NCI-H748 treated with DMSO at 0.1 percent for 48 hours (cell line): Measurements from ENCODE around the gene CACFD1.

Experiments
- DNase-seq: peaks from one replicate; lab custom pipeline; 2025; lab: John Stamatoyannopoulos, UW

CACFD1 gene

DNA sequence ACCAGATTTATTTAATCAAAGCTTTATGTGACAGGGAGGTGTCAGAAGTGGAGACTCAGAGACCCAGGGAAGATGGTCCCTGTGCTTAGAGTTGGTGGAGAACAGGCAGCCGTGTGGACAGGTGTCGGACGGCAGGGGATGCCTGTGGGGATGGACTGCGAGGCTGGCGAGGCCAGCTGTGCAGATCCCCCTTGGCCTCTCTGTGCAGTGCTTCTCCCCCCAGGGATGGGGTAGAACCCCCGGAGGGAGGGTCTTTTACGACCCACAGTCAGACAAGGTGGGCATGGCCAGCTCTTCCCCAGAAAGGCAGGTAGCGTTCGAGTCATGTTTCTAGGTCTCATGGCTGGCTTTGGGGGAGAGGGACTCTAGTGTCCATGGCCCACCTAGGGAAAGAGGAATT lies 23.8 kb downstream of the CACFD1 start:
- no peak for DNase-seq

DNA sequence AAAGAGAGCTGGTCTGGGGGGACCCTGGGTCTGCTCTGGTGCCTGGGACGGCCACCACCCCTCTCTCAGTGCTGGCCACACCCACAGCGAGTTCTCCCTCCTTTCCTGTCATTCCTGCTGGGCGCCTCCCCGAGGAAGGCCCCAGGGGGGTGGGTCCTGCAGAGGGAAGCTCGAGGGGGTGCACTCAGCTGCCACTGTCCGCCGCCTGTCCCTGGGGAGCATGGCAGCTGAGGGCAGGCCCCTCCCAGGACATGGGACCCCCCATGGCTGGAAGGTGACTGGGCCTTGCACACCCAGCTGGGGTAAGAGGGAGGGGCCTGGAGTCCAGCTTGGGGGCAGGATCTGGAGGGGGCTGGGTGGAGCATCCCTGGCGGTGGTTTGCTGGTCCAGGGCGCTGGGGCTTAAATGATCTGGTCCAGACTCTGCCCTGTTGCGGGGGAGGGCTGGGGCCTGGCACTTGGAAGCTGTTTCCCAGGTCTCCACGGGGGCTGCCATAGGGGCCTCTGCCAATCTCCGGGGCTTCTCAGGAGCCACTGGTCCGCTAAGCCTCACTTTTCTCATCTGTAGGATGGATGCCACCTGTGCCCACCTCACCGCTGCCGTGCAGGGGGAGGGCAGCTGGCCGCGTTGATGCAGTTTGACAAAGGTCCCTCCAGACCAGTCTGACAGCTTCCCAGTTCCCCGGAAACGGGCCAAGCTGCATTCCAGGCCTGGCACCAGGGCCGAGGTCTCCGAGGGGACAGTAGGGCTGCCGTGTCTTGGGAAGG lies 25.1 kb downstream of the CACFD1 start:
- no peak for DNase-seq

DNA sequence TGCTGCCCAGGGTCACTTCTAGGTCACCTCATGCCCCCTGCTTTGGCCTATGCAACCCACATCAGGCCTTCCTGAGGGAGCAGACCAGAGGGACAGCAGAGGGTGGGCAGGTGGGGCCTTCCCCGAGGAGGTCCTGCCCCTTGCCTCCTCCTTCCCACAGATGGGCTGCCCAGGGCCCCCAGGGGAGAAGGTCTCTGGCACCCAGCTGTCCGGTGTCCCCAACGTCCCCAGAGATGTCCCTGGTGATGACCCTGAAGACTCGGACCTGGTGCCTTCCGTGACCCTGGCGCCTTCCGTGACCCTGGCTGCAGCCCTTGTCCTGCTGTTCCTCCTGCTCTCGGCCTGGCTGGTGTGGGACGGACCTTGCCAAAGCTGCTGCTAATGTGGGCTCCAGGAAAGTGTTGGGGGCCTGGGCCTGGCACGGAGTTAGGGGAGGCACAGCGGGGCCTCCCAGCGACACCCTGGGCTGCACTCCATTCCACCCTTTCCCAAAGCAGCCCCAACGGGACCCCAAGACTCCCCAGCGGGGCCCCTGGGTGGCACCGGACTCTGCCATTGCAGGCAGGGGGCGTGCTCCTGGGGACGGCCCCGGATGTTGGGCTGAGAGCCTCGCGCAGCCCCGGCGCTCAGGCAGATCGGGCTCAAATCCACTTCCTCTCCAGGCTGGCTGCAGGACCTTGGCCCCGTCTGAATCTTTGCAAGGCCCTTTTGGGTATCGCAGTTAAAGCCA lies 25.9 kb downstream of the CACFD1 start:
- DNase-seq = no peak

DNA sequence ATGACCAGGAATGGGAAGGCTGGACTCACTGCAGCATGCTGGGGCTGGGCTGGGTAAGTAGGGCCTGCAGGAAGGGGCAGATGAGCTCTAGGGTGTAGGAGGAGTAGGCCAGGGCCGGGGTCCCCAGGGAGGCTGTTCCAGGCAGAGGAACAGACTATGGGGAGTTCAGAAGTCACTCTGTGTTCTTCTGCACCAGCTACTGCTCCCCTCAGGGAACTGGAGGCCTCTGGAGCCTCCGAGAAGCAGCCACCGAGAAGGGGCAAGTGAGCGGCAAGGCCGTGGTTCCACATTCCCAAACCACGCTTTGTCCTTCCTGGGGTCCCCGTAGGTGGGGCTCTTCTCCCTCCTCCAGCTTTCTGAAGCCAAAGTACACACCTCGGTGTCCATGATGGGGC lies 27.6 kb downstream of the CACFD1 start:
- no peak for DNase-seq

GRCh38 chr9:133488686-133489252 lies 29.0 kb downstream of the CACFD1 start:
- no peak for DNase-seq

DNA sequence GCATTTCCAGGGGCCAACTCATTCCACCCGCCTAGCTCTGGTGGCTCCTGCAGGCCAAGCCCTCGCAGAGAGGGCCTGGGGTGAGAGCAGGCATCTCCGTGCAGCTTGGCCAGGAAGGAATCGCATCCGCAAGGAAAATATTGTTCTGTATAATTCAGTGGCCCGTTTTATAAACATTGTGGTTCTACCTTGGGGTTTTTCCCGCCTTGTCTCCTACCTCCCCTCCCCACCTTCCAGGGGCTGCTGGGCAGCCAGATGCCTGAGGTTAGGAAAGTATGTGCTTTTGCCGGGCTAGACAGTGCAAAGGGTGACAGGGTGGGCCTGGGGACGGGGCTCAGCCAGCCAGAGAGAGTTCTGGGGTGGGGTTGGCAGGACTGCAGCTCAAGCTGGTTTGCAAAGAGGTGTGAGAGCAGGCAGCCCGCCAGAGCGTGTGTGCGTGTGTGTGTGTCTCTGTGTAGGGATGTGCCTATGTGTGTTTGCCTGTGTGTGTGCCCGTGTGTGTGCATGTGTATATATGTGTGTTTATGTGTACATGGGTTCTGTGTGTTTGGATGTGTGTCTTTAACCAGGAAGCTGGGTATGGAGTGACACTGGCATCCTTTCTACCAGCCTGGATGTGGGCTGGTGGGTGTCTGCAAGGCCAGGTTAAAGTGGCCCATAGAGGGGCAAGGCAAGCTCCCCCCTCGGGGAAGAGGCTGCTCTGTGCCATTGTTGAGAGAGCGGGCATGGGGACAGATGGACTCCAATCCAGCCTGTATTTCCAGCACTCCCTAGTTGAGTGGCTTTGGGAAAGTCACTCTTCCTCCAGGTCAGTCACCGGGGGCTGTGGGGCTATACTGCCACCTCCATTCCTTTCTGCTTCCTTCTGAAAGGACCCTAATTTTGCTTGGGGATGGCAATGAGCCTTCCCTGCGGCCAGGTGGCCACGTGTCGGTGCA lies 29.7 kb downstream of the CACFD1 start:
- DNase-seq = no peak

DNA sequence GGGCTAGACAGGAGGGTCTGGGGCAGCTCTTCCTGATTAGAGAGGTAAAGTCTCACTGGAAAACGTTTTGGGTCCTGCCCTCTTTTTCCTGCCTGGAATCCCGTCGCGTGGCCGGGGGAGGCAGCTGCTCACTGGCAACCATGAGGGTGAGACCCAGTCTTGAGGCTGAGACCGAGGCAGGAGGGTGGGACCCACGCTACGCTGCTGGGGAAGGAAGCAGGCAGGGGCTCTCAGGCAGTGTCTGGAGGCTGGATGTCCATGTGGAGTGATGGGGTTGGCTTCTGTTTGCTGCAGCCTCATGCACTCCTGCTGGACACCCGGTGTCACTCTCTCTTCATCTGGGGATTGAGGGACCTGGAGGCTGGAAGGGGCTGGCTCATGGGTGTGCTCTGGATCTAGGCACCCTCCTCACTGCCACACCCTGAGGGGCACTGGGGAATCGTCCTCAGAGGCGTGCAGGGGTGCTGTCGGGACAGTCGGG lies 30.5 kb downstream of the CACFD1 start:
- DNase-seq = no peak

GRCh38 chr9:133490865-133491655 lies 31.3 kb downstream of the CACFD1 start:
- no peak for DNase-seq

DNA sequence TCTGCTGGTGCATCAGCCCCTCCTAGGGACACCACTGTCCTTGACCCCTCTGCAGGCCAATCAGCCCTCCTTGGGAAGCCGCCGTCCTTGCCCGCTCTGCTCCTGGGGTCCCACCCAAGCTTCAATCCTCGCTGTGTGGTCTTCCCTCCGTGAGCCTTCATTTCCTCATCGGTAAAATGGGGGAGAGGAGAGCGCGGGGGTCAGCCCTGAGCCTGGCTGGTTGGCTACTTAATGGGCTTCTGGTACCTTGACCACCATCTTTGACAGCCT lies 31.8 kb downstream of the CACFD1 start:
- DNase-seq = no peak

GRCh38 chr9:133492061-133493021 lies 32.6 kb downstream of the CACFD1 start:
- DNase-seq = no peak

DNA sequence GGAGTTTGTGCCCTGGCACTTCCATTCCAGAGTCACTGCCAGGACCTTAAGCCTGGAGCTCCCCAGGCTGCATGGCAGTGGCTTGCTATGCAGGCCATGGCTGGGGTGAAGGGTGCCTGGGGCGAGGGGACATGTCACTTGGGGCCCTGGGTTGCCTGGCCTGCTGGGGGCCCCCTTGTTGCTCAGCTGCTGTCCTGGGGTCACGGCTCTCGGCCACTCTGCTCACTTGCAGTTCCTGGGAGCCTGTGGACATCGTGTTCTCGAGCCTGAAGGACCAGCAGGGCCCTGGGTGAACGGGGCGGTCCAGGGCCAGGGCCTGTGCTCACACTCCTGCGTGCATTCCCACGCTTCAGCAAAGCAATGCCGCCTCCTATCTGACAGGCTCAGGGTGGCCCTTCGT lies 33.6 kb downstream of the CACFD1 start:
- DNase-seq = no peak

DNA sequence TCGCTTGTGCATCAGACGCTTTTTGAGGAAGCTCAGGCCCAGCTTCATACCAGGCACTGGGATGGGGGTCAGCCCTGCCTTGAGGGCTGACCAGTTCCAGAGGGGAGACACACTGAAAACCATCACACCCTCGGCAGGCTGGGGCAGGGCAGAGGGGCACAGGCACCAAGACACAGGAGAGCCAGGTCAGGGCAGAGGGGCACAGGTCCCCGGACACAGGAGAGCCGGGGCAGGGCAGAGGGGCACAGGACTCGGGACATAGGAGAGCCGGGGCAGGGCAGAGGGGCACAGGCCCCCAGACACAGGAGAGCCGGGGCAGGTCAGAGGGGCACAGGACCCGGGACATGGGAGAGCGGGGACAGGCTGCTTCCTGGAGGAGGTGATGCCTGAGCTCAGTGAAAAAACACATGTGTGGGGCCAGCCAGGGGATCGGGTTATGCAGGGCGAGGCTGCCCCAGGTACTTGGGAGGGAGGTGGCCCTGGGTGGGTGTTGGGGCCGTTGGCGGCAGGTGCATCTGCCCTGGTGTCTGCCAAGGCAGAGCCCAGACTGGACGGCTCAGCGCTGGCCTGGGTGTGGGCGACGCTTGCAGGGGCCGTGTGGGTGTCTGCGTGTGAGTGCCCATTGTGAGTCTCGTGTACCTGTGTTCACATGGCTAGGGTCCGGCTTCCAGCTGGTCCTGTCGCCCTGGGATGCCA lies 34.2 kb downstream of the CACFD1 start:
- DNase-seq = no peak

DNA sequence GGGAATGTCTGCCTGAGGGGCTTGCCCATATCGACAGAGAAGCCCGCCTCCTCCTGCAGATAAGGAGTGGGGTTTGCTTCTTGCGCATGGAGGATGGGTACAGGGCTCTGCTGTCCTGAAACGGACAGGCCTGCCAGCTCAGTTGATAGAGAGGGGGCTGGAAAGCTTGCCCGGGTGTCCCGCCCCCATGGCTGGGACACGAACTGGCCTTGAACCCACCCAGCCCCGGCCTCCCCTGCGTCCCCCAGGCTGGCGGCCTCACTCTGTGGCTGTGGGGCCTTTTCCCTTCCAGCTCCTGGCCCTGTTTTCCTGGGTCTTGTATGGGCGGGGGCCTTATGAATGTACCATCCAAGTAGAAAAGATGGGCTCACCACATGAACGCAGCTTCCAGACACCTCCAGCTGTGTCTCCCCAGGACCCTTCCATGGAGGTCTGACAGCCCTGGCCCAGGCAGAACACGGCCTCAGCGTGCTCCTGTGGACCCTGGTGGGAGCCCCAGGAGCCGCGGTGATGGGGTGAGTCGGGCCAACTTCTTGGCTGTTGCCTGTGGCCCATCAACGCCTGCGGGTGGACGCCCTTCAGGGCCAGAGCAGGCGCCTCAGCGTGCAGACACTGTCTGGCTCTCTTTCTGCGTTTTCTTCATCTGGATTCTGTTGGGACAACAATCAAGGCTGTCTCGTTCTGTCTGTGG lies 35.0 kb downstream of the CACFD1 start:
- no peak for DNase-seq

DNA sequence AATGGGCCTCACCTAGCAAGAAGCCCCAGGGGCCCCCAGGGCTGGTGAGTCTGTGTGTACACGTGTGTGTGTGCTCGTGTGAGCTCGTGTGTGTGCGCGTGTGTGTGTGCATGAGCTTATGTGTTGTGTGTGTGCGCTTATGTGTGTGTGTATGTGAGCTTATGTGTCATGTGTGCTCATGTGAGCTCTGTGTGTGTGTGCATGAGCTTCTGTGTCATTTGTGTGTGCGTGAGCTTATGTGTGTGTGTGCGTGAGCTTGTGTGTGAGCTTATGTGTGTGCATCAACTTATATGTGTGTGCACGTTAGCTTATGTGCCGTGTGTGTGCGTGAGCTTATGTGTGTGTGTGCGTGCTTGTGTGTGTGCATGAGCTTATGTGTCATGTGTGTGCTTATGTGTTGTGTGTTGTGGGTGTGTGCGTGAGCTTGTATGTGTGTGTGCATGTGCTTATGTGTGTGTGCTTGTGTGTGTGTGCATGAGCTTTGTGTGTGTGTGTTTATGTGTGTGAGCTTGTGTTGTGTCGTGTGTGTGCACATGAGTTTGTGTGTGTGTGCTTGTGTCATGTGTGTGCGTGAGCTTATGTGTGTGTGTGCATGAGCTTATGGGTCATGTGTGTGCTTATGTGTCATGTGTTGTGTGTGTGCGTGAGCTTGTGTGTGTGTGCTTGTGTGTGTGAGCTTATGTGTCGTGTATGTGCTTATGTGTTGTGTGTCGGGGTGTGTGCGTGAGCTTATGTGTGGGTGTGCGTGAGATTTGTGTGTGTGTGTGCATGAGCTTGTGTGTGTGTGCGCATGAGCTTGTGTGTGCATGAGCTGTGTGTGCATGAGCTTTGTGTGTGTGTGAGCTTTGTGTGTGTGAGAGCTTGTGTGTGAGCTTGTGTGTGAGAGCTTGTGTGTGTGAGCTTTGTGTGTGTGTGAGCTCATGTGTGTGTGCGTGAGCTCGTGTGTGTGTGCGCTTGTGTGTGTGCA lies 35.8 kb downstream of the CACFD1 start:
- DNase-seq = no peak

DNA sequence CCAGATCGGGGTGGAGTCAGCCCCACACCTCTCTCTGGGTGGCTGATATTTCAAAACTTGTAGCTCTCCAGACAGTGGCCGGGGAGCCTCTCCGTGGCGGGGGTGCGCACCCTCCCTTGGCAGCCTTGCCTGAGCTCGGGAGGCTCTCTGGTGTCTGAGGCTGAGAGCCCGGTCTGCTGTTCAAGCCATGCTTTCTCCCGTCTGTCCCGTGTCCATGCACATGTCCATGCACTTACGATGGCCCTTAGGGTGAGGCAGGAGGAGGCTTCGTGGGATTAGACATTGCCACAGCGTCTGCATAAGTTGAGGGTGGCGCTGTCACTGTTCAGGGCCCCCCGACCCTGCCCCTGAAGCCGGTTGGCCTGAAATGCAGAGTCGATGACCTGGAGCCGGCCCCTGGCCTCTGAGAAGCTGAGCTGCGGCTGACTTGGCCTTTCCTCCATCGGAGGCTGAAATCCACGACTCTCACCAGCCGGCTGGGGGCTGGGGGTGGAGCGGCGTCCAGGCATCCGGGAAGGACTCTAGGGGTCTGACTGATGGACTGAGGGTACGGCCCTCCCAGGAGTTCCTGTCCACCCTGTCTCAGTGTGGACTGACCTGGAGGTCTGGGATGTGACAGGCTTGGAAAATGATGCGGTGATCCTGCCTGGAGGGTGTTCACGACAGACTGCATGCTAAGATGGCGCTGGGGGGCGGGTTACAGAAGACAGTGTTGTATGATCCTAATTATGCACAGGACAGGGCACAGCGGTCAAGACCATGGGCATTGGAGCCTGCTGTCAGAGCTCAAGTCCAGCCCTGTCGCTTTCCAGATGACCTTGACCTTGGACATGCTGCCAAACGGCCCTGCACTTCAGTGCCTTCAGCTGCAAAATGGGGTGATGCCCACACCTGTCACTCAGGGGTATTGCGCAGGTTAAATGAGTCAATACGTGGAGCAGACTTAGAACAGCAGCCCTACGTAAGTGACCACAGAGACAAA lies 37.4 kb downstream of the CACFD1 start:
- no peak for DNase-seq

GRCh38 chr9:133499132-133499891 lies 39.5 kb downstream of the CACFD1 start:
- no peak for DNase-seq
